HUES64 (cell line): ENCODE measurements around the gene ARVCF.

Experiments
- H3K27ac ChIP-seq: 2 replicates; pipeline ENCODE4 v1.7.0; 2013; ENCODE audit warnings: low read depth, low read length, inconsistent platforms
- H3K27me3 ChIP-seq: 2 replicates; pipeline ENCODE4 v1.6.1; 2013; ENCODE audit warnings: mild to moderate bottlenecking, low read length; ENCODE audit not compliant: insufficient read depth
- H3K36me3 ChIP-seq: 2 replicates; pipeline ENCODE4 v1.6.1; 2013; ENCODE audit warnings: mild to moderate bottlenecking, low read length; ENCODE audit not compliant: insufficient read depth
- H3K4me1 ChIP-seq: 2 replicates; pipeline ENCODE4 v1.6.1; 2013; ENCODE audit warnings: mild to moderate bottlenecking, low read length, moderate library complexity; ENCODE audit not compliant: insufficient read depth
- H3K4me3 ChIP-seq: 2 replicates; pipeline ENCODE4 v1.5.1; 2013; ENCODE audit warnings: mild to moderate bottlenecking, low read length, moderate library complexity
- H3K9ac ChIP-seq: 2 replicates; pipeline ENCODE4 v1.6.1; 2013; ENCODE audit warnings: mild to moderate bottlenecking, low read depth, low read length
- H3K9me3 ChIP-seq: 2 replicates; pipeline ENCODE4 v1.6.1; 2013; ENCODE audit warnings: low read depth, low read length; ENCODE audit not compliant: insufficient read depth
- WGBS: fragments of 150-250, 120-280 bp; methylation state at CpG from one replicate; pipeline ENCODE4 v1.1.7; 2013; ENCODE audit warnings: missing lambda C conversion rate; 5-methylcytosine and 5-hydroxymethylcytosine counted together

ARVCF gene

GRCh38 chr22:20036084-20036482, 19.5 kb upstream of the ARVCF start:
- 92% methylated on average over 10 of the region's 10 CpGs for WGBS
- no peaks in the 10 kb centered on the region for H3K4me1 ChIP-seq
- H3K9me3 ChIP-seq, result no peaks in the 10 kb centered on the region
- H3K27me3 ChIP-seq, result no peaks in the 10 kb centered on the region
- no peak overlapping the region for H3K9ac ChIP-seq
- no peak overlapping the region for H3K4me3 ChIP-seq
- H3K36me3 ChIP-seq, result no peaks in the 10 kb centered on the region
- H3K27ac ChIP-seq, result no peak overlapping the region

- H3K4me3 ChIP-seq, result no peak overlapping the region
- 89% methylated on average over 16 of the region's 16 CpGs for WGBS
Observed at GRCh38 chr22:20035375-20036083, 18.9 kb upstream of the ARVCF start.

DNA sequence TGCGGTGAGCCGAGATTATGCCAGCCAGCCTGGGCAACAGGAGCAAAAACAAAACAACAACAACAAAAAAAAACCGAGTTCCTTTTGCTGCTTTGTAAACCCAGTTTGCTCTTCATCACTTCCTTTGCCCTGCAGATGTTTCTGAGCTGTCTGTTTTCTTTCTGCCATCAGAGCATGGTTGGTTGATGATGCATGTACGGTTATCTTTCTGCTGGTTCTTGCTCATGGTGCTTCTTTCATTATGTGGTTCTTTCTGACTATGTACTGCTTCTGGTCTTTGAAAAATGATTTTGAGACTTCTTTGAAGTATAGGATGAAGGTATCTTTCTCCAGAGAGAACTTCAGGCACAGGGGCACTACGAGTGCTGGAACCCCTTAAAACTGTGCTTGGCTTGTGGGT, 17.5 kb upstream of the ARVCF start:
- Histone ChIP-seq H3K4me1 (no peaks in the 10 kb centered on the region), H3K4me3 (no peak overlapping the region), H3K27me3 (no peaks in the 10 kb centered on the region), H3K36me3 (no peaks in the 10 kb centered on the region), H3K9ac (no peak overlapping the region), H3K27ac (no peak overlapping the region), H3K9me3 (no peaks in the 10 kb centered on the region)
- WGBS, result 85% methylated on average over 5 of the region's 5 CpGs

More at GRCh38 chr22:20035375-20036083, 18.9 kb upstream of the ARVCF start:
- Histone ChIP-seq H3K9ac (no peak overlapping the region), H3K4me1 (no peaks in the 10 kb centered on the region), H3K36me3 (no peaks in the 10 kb centered on the region), H3K27me3 (no peaks in the 10 kb centered on the region), H3K27ac (no peak overlapping the region), H3K9me3 (no peaks in the 10 kb centered on the region)

- no peak overlapping the region for H3K27ac ChIP-seq
- no peak overlapping the region for H3K9ac ChIP-seq
- H3K9me3 ChIP-seq, result no peaks in the 10 kb centered on the region
- H3K36me3 ChIP-seq, result no peaks in the 10 kb centered on the region
- H3K4me1 ChIP-seq, result no peaks in the 10 kb centered on the region
- H3K27me3 ChIP-seq, result no peaks in the 10 kb centered on the region
- H3K4me3 ChIP-seq, result no peak overlapping the region
- WGBS, result 93% methylated on average over 14 of the region's 14 CpGs
Observed at GRCh38 chr22:20033045-20033706, 16.6 kb upstream of the ARVCF start.

- Histone ChIP-seq H3K4me1 (no peaks in the 10 kb centered on the region), H3K9me3 (no peaks in the 10 kb centered on the region), H3K4me3 (no peak overlapping the region)
Observed at GRCh38 chr22:20032407-20032991, 15.9 kb upstream of the ARVCF start.

DNA sequence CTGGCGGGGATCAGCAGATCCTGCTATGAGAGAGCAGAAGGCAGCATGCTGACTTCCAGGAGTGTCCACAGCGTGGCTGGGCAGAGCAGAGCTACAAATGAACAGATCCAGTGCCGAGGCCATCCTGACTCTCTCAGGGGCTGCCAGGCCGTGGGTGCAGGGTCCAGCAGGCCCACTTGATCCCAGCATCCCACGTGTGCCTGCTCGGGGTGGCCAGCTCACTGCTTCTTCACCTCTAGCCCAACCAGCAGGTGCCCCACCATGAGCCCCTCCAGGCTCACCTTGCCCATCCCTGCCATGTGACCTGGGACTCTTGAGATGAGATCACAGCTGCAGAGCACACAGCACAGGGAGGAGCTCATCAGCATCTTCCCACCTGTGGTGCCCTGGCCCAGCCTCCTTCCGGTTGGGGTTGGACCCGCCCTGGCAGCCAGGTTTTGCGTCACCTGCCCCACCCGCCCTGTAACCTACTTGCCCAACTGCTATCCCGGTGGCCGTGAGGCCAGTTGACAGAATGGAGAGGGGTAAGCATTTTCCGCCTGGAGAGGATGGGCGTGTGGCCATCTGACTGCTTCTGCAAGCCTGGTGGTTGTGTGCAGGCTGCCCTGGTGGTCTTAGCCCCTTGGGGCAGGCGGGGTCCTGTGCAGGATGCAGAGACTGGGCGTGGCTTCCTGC, 15.2 kb upstream of the ARVCF start:
- Histone ChIP-seq H3K4me3 (no peak overlapping the region), H3K9me3 (no peaks in the 10 kb centered on the region), H3K4me1 (no peaks in the 10 kb centered on the region), H3K27ac (no peak overlapping the region), H3K36me3 (no peaks in the 10 kb centered on the region), H3K27me3 (no peaks in the 10 kb centered on the region), H3K9ac (no peak overlapping the region)
- WGBS, result 93% methylated on average over 16 of the region's 16 CpGs

More at GRCh38 chr22:20032407-20032991, 15.9 kb upstream of the ARVCF start:
- Histone ChIP-seq H3K9ac (no peak overlapping the region), H3K27ac (no peak overlapping the region), H3K36me3 (no peaks in the 10 kb centered on the region), H3K27me3 (no peaks in the 10 kb centered on the region)
- WGBS, result 95% methylated on average over 7 of the region's 7 CpGs

- Histone ChIP-seq H3K9me3 (no peaks in the 10 kb centered on the region), H3K4me1 (no peaks in the 10 kb centered on the region), H3K27me3 (no peaks in the 10 kb centered on the region), H3K36me3 (no peaks in the 10 kb centered on the region), H3K4me3 (no peak overlapping the region), H3K9ac (no peak overlapping the region), H3K27ac (no peak overlapping the region)
- WGBS, result 96% methylated on average over 8 of the region's 9 CpGs
Observed at GRCh38 chr22:20029550-20030225, 13.1 kb upstream of the ARVCF start.

- Histone ChIP-seq H3K27me3 (no peaks in the 10 kb centered on the region), H3K27ac (no peak overlapping the region), H3K4me1 (no peaks in the 10 kb centered on the region), H3K9ac (no peak overlapping the region), H3K4me3 (no peak overlapping the region), H3K9me3 (no peaks in the 10 kb centered on the region), H3K36me3 (no peaks in the 10 kb centered on the region)
- WGBS, result 89% methylated on average over 16 of the region's 16 CpGs
Observed at GRCh38 chr22:20028855-20029549, 12.4 kb upstream of the ARVCF start.

GRCh38 chr22:20027966-20028854, 11.6 kb upstream of the ARVCF start:
- Histone ChIP-seq H3K9ac (no peak overlapping the region), H3K4me3 (no peak overlapping the region), H3K27me3 (no peaks in the 10 kb centered on the region), H3K4me1 (no peaks in the 10 kb centered on the region), H3K9me3 (no peaks in the 10 kb centered on the region), H3K36me3 (no peaks in the 10 kb centered on the region), H3K27ac (no peak overlapping the region)
- WGBS, result 93% methylated on average over 12 of the region's 12 CpGs
